HCT116 (cell line): ENCODE measurements around the gene PTPA. TPM values are rescaled to one million over a fixed set of nuclear protein-coding genes. Genes with fewer than 3 reads are reported as not detected.
A peak's percentile ranks its signal among the peaks of the same experiment; 100 is the strongest.

Source experiments
- ATAC-seq: fragments of 200-7000 bp; cut with Tn5 transposase; 2 replicates; pipeline ENCODE4 v1.9.1; 2020; ENCODE audit warnings: mild to moderate bottlenecking, moderate library complexity
- BruUV-seq: library from RNA; stranded (reverse); fragments of 400-500 nt; replicated peaks from 2 replicates; lab custom pipeline; 2021; lab: Mats Ljungman, UMichigan
- CTCF ChIA-PET: fragments of 300-600 bp; sonication (Branson Sonifier 250); formaldehyde crosslinking; loops from one replicate; lab custom pipeline; 2021; ENCODE audit warnings: antibody characterized with exemption; lab: Charles Lee
- POLR2A ChIA-PET: fragments of 300-600, 350-600 bp; sonication (Branson Sonifier 250); formaldehyde crosslinking; loops from one replicate; lab custom pipeline; 2021; ENCODE audit warnings: antibody characterized with exemption; lab: Charles Lee
- RAD21 ChIA-PET, 2 experiments: fragments of 300-600 bp; sonication (Branson Sonifier 250); formaldehyde crosslinking; loops; one replicate each; lab custom pipeline; 2023; ENCODE audit warnings: low total read pairs in 2 of 2; ENCODE audit not compliant: uncharacterized antibody in 2 of 2, unreplicated experiment in 2 of 2, low non-redundant PET in 1 of 2; lab: Charles Lee
- DNase-seq: peaks from one replicate; pipeline ENCODE4 v3.0.0-alpha.2; 2010; ENCODE audit warnings: low read depth, low spot score
- H2AFZ ChIP-seq: fragments of 200-600 bp; shearing (Covaris generic), sonication (generic); 2 replicates; pipeline ENCODE4 v1.6.1; 2017; ENCODE audit warnings: low read depth, mixed run types, mixed read lengths, antibody characterized with exemption, low read length; ENCODE audit not compliant: poor library complexity, severe bottlenecking
- H3K27ac ChIP-seq: 2 replicates; pipeline ENCODE4 v1.5.1; 2012; ENCODE audit warnings: low read depth, low read length
- H3K27me3 ChIP-seq: fragments of 200-600 bp; sonication (generic); 2 replicates; pipeline ENCODE4 v1.6.1; 2016; ENCODE audit warnings: mixed run types, low read length, mixed read lengths; ENCODE audit not compliant: insufficient read depth
- H3K36me3 ChIP-seq, 2 experiments: fragments of 200-500 bp in 1 of 2; fragments of 200-600 bp in 1 of 2; sonication (Bioruptor generic) in 1 of 2; sonication (generic) in 1 of 2; 2 replicates each; pipeline versions ENCODE4 v1.5.1 to v1.6.1; 2014 to 2016; ENCODE audit warnings: low read length in 2 of 2, inconsistent platforms in 1 of 2, mixed read lengths in 1 of 2, mixed run types in 1 of 2; ENCODE audit not compliant: insufficient read depth in 2 of 2, control insufficient read depth in 1 of 2
- H3K4me1 ChIP-seq, 2 experiments: fragments of 200-600 bp in 1 of 2; sonication (generic) in 1 of 2; 2 replicates each; pipeline versions ENCODE4 v1.5.1 to v1.6.1; 2012 to 2017; ENCODE audit warnings: low read length in 2 of 2, inconsistent platforms in 1 of 2, mild to moderate bottlenecking in 1 of 2, mixed read lengths in 1 of 2, mixed run types in 1 of 2, moderate library complexity in 1 of 2; ENCODE audit not compliant: insufficient read depth in 2 of 2, control insufficient read depth in 1 of 2
- H3K4me2 ChIP-seq: fragments of 200-600 bp; sonication (generic); 2 replicates; pipeline ENCODE4 v1.6.1; 2017; ENCODE audit warnings: mixed run types, low read length, mixed read lengths
- H3K4me3 ChIP-seq, 2 experiments: fragments of 200-600 bp in 1 of 2; sonication (generic) in 1 of 2; replicated peaks in 1 of 2; 2 replicates each; pipeline ENCODE4 v1.5.1; 2011 to 2016; ENCODE audit warnings: low read length in 2 of 2, control low read depth in 1 of 2, low read depth in 1 of 2, mild to moderate bottlenecking in 1 of 2, mixed read lengths in 1 of 2, mixed run types in 1 of 2
- H3K79me2 ChIP-seq: fragments of 200-600 bp; sonication (generic); 2 replicates; pipeline ENCODE4 v1.6.1; 2017; ENCODE audit warnings: mild to moderate bottlenecking, mixed run types, low read length, moderate library complexity, mixed read lengths; ENCODE audit not compliant: insufficient read depth
- H3K9ac ChIP-seq: fragments of 200-600 bp; sonication (generic); 2 replicates; pipeline ENCODE4 v1.6.1; 2016; ENCODE audit warnings: low read length, mixed read lengths
- H3K9me2 ChIP-seq: fragments of 200-600 bp; sonication (generic), shearing (Covaris generic); 2 replicates; pipeline ENCODE4 v1.6.1; 2017; ENCODE audit warnings: mixed run types, mild to moderate bottlenecking, moderate library complexity; ENCODE audit not compliant: insufficient read depth
- H3K9me3 ChIP-seq, 2 experiments: fragments of 200-500 bp in 1 of 2; fragments of 200-600 bp in 1 of 2; sonication (Bioruptor generic) in 1 of 2; sonication (generic) in 1 of 2; 2 replicates each; pipeline ENCODE4 v1.6.1; 2014 to 2017; ENCODE audit warnings: low read length in 2 of 2, mixed read lengths in 2 of 2, inconsistent platforms in 1 of 2, low read depth in 1 of 2, mild to moderate bottlenecking in 1 of 2, mixed run types in 1 of 2, moderate library complexity in 1 of 2; ENCODE audit not compliant: control insufficient read depth in 1 of 2, insufficient read depth in 1 of 2
- H4K20me1 ChIP-seq: fragments of 200-600 bp; sonication (generic), shearing (Covaris generic); 2 replicates; pipeline ENCODE4 v1.6.1; 2017; ENCODE audit warnings: mixed run types, mild to moderate bottlenecking, moderate library complexity; ENCODE audit not compliant: insufficient read depth
- CEBPB ChIP-seq: IDR thresholded peaks from 2 replicates; pipeline ENCODE4 v1.6.1; 2012; ENCODE audit warnings: low read depth
- EZH2 ChIP-seq: fragments of 200-600 bp; sonication (generic); IDR thresholded peaks from 2 replicates; pipeline ENCODE4 v1.6.1; 2017; ENCODE audit warnings: antibody characterized with exemption, mixed run types
- RAD21 ChIP-seq: IDR thresholded peaks from 2 replicates; pipeline ENCODE4 v1.6.1; 2012; ENCODE audit warnings: low read depth, mild to moderate bottlenecking
- SP1 ChIP-seq: IDR thresholded peaks from 2 replicates; pipeline ENCODE4 v1.6.1; 2012; ENCODE audit warnings: low read depth
- SRF ChIP-seq: IDR thresholded peaks from 2 replicates; pipeline ENCODE4 v1.6.1; 2012; ENCODE audit warnings: low read depth
- YY1 ChIP-seq: IDR thresholded peaks from 2 replicates; pipeline ENCODE4 v1.6.1; 2011; ENCODE audit warnings: low read length, low read depth, moderate library complexity, mild to moderate bottlenecking; ENCODE audit not compliant: insufficient replicate concordance; ENCODE audit errors: extremely low read depth
- ZFX ChIP-seq: fragments of 450-650 bp; IDR thresholded peaks from 2 replicates; pipeline ENCODE4 v1.6.1; 2017
- ZNF274 ChIP-seq: fragments of 200-500 bp; sonication (Bioruptor generic); IDR thresholded peaks from 2 replicates; pipeline ENCODE4 v1.6.1; 2014; ENCODE audit warnings: mild to moderate bottlenecking, low read depth, low read length, inconsistent platforms
- intact Hi-C: fragments of 100-400 bp; cut with micrococcal nuclease; formaldehyde crosslinking; loops from 2 replicates; pipeline ENCODE4 v1.10.0; 2022
- total RNA-seq: library from RNA; stranded (reverse); gene quantifications from one replicate; pipeline ENCODE4 v1.2.1, GENCODE V29; 2021; ENCODE audit not compliant: unreplicated experiment
- TF ChIP-seq, protein P1 (sequence below): IDR thresholded peaks from 2 replicates; pipeline ENCODE4 v1.6.1; 2012
- TF ChIP-seq, protein P2 (sequence below): IDR thresholded peaks from 2 replicates; pipeline ENCODE4 v1.6.1; 2012
- TF ChIP-seq, protein P3 (sequence below): IDR thresholded peaks from 2 replicates; pipeline ENCODE4 v1.6.1; 2012; ENCODE audit warnings: low read depth
- TF ChIP-seq, protein P4 (sequence below), 3 experiments: fragments of 200-600 bp in 1 of 3; sonication (generic) in 1 of 3; IDR thresholded peaks in 2 of 3; conservative IDR thresholded peaks in 1 of 3; 2 replicates each; pipeline ENCODE4 v1.5.1; 2012 to 2017; ENCODE audit warnings: low read depth in 2 of 3, low read length in 2 of 3, antibody characterized with exemption in 1 of 3, borderline replicate concordance in 1 of 3, control low read depth in 1 of 3, mild to moderate bottlenecking in 1 of 3, mixed read lengths in 1 of 3, mixed run types in 1 of 3, moderate library complexity in 1 of 3; ENCODE audit not compliant: insufficient read depth in 1 of 3

PTPA gene
- total RNA-seq, 1 experiment from 2014 or later: 177 TPM

DNA sequence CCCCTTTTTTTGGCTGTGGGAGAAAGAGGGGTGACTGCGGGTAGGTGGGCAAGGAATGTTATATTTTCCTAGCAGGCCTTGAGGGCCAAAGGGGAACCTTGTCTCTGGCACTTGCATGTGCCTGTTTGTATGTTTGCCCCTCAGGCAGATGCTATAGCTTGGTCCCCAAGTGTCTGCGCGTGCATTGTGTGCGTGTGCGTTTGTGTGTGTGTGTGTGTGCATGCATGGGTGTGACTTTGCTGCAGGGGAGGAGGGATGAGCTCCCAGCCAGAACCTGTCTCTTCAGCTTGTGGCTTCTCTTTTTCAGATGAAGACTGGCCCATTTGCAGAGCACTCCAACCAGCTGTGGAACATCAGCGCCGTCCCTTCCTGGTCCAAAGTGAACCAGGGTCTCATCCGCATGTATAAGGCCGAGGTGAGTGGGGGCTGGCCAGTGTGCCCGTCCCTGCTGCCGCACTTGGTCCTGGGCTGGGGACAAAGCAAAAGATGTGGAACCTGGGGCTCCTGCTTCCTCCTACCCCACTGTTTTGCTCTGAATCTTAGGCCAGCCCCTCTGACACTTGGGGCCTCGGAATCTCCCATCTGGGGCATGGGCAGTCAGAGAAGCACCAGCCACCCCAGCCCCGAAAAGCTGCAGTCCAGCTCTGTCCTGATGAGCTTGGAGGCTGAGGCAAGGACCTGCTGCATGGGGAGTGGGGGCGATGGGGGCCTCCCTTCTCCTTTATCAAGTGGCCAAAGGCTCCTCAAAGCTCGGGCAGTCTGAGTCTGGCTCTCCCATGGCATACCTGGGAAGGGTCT, 31.1 kb downstream of the PTPA start:
- POLR2A ChIA-PET: interaction anchor here (0.9 to 2.4 kb wide), 11 partner anchors 9 to 483 kb away, joined by 3 to 13 read pairs (median 6); partner anchors contain the start of genes IER5L and NTMT1
- peak overlapping the region; percentile 56 for H3K27ac ChIP-seq
- H3K9me3 ChIP-seq: no peaks in the 10 kb centered on the region
- peak overlapping the region; percentile 65 for H3K4me2 ChIP-seq
- no peaks in the 10 kb centered on the region for H3K27me3 ChIP-seq
- H2AFZ ChIP-seq: no peak overlapping the region
- no peaks in the 10 kb centered on the region for H4K20me1 ChIP-seq
- intact Hi-C loops: loop anchor here (2.0 kb wide), 1 partner anchor 24 kb away; no protein-coding TSS in a partner anchor
- ATAC-seq (no peak), DNase-seq (no peak)
- BruUV-seq: no TSS peak
- no peak overlapping the region for H3K4me3 ChIP-seq
- RAD21 ChIA-PET: interaction anchor here in 1 of 2 experiments (0.5 to 1.7 kb wide), 3 partner anchors 11 to 417 kb away, joined by 3 to 7 read pairs (median 5); no protein-coding TSS in a partner anchor
- peaks cover 45% of the 10 kb centered on the region for H3K79me2 ChIP-seq
- 0 out of 2 replicates have a peak overlapping the region, but pooled peaks have one; percentile 47 for H3K9ac ChIP-seq
- H3K9me2 ChIP-seq: no peaks in the 10 kb centered on the region
- peaks cover 42 to 80% of the 10 kb centered on the region in 2 experiments for H3K4me1 ChIP-seq
- H3K36me3 ChIP-seq: peaks cover 0 to 28% of the 10 kb centered on the region in 2 experiments; a peak in 1 of 4 replicates
- CTCF ChIA-PET: interaction anchor here (0.6 to 2.8 kb wide), 36 partner anchors 11 to 635 kb away, joined by 3 to 40 read pairs (median 4); partner anchors contain the start of genes DOLPP1 and NTMT1
- no peak for TF ChIP-seq SP1
- TF ChIP-seq YY1: no peak
- TF ChIP-seq RAD21: no peak
- TF ChIP-seq, protein P1, sequence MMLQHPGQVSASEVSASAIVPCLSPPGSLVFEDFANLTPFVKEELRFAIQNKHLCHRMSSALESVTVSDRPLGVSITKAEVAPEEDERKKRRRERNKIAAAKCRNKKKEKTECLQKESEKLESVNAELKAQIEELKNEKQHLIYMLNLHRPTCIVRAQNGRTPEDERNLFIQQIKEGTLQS: no peak
- no peak for TF ChIP-seq SRF
- TF ChIP-seq CEBPB: no peak
- TF ChIP-seq EZH2: no peak
- TF ChIP-seq, protein P2, sequence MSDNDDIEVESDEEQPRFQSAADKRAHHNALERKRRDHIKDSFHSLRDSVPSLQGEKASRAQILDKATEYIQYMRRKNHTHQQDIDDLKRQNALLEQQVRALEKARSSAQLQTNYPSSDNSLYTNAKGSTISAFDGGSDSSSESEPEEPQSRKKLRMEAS: no peak
- TF ChIP-seq ZFX: no peak
- TF ChIP-seq, protein P3, sequence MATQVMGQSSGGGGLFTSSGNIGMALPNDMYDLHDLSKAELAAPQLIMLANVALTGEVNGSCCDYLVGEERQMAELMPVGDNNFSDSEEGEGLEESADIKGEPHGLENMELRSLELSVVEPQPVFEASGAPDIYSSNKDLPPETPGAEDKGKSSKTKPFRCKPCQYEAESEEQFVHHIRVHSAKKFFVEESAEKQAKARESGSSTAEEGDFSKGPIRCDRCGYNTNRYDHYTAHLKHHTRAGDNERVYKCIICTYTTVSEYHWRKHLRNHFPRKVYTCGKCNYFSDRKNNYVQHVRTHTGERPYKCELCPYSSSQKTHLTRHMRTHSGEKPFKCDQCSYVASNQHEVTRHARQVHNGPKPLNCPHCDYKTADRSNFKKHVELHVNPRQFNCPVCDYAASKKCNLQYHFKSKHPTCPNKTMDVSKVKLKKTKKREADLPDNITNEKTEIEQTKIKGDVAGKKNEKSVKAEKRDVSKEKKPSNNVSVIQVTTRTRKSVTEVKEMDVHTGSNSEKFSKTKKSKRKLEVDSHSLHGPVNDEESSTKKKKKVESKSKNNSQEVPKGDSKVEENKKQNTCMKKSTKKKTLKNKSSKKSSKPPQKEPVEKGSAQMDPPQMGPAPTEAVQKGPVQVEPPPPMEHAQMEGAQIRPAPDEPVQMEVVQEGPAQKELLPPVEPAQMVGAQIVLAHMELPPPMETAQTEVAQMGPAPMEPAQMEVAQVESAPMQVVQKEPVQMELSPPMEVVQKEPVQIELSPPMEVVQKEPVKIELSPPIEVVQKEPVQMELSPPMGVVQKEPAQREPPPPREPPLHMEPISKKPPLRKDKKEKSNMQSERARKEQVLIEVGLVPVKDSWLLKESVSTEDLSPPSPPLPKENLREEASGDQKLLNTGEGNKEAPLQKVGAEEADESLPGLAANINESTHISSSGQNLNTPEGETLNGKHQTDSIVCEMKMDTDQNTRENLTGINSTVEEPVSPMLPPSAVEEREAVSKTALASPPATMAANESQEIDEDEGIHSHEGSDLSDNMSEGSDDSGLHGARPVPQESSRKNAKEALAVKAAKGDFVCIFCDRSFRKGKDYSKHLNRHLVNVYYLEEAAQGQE: no peak
- TF ChIP-seq, protein P4, sequence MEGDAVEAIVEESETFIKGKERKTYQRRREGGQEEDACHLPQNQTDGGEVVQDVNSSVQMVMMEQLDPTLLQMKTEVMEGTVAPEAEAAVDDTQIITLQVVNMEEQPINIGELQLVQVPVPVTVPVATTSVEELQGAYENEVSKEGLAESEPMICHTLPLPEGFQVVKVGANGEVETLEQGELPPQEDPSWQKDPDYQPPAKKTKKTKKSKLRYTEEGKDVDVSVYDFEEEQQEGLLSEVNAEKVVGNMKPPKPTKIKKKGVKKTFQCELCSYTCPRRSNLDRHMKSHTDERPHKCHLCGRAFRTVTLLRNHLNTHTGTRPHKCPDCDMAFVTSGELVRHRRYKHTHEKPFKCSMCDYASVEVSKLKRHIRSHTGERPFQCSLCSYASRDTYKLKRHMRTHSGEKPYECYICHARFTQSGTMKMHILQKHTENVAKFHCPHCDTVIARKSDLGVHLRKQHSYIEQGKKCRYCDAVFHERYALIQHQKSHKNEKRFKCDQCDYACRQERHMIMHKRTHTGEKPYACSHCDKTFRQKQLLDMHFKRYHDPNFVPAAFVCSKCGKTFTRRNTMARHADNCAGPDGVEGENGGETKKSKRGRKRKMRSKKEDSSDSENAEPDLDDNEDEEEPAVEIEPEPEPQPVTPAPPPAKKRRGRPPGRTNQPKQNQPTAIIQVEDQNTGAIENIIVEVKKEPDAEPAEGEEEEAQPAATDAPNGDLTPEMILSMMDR (IDR thresholded peaks at IDR 0.05 in 2 of 3, conservative IDR thresholded peaks at IDR 0.05 in 1 of 3; ENCODE audit: borderline replicate concordance in 1 of 3, insufficient read depth in 1 of 3, low read depth in 2 of 3, low read length in 2 of 3): no peak
- no peak for TF ChIP-seq ZNF274
- TF ChIP-seq, all 23 proteins: peak for 0
